ENCODE results near the gene TRDN.

The TRDN gene

DNA sequence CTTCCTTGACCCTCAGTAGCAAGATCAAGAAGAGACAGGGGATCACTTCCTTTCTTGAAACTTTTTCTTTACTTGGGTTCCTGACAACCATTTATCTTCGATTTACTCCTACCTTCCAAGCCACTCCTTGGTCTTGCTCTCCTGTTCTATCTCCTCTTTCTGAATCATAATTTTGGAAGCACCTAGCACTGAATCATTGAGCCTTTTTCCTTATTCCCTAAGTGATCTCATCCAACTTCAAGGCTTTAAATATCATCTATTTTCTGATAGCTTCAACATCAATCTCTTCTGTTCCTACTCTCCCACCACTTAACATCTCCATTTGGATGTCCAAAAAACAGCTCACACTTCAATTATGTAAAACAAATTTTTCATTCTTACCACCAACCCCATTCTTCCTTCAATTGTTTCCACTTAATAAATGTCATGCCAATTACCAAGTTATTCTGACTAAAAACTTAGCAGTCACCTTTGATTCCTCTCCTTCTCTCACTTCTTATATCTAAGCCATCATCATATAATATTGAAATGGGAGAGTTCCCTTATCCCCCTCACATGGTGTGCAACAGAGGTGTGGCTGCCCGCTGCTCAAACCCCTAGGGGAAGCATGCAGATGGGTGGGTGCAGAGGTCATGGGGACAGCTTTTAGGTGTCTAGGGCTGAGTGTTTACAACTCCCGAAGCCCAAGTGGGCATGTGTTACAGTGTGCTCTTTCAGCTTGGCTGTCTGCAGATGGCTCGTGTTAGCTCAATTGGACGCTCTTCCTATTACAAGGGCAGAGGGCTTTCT, 23.4 kb upstream of the TRDN start:
- H2AFZ ChIP-seq (ENCODE audit: low read length) = no peak overlapping the region
- H3K27me3 ChIP-seq (ENCODE audit: insufficient read depth, low read length, poor library complexity, severe bottlenecking) = no peaks in the 10 kb centered on the region
- H3K79me2 ChIP-seq (ENCODE audit: insufficient read depth, low read length) = no peaks in the 10 kb centered on the region
- no peaks in the 10 kb centered on the region for H4K20me1 ChIP-seq (ENCODE audit: insufficient read depth, low read length, poor library complexity, severe bottlenecking)
- no peaks in the 10 kb centered on the region for H3K9me2 ChIP-seq (replicated peaks; ENCODE audit: low read depth, low read length)
- peaks cover 12% of the 10 kb centered on the region for H3K4me1 ChIP-seq (ENCODE audit: insufficient read depth, low read length, poor library complexity, severe bottlenecking)
- no peaks in the 10 kb centered on the region for H3F3A ChIP-seq (ENCODE audit: low read depth)
- no peak overlapping the region for H3K4me2 ChIP-seq (ENCODE audit: low read depth, low read length, poor library complexity, severe bottlenecking)
- no peak overlapping the region for H3K4me3 ChIP-seq (ENCODE audit: low read length, poor library complexity, severe bottlenecking)
- no peaks in the 10 kb centered on the region for H3K36me3 ChIP-seq (ENCODE audit: insufficient read depth, low read length)
- TF ChIP-seq, protein P1, sequence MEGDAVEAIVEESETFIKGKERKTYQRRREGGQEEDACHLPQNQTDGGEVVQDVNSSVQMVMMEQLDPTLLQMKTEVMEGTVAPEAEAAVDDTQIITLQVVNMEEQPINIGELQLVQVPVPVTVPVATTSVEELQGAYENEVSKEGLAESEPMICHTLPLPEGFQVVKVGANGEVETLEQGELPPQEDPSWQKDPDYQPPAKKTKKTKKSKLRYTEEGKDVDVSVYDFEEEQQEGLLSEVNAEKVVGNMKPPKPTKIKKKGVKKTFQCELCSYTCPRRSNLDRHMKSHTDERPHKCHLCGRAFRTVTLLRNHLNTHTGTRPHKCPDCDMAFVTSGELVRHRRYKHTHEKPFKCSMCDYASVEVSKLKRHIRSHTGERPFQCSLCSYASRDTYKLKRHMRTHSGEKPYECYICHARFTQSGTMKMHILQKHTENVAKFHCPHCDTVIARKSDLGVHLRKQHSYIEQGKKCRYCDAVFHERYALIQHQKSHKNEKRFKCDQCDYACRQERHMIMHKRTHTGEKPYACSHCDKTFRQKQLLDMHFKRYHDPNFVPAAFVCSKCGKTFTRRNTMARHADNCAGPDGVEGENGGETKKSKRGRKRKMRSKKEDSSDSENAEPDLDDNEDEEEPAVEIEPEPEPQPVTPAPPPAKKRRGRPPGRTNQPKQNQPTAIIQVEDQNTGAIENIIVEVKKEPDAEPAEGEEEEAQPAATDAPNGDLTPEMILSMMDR (conservative IDR thresholded peaks at IDR 0.05; ENCODE audit: low read length) = no peak
- TF ChIP-seq EZH2phosphoT487 (IDR thresholded peaks at IDR 0.05; ENCODE audit: borderline replicate concordance) = no peak
- no peak overlapping the region for H3K9ac ChIP-seq (ENCODE audit: low read depth, low read length, poor library complexity, severe bottlenecking)
- H3K9me3 ChIP-seq (ENCODE audit: insufficient read depth, low read depth, low read length) = no peaks in the 10 kb centered on the region

DNA sequence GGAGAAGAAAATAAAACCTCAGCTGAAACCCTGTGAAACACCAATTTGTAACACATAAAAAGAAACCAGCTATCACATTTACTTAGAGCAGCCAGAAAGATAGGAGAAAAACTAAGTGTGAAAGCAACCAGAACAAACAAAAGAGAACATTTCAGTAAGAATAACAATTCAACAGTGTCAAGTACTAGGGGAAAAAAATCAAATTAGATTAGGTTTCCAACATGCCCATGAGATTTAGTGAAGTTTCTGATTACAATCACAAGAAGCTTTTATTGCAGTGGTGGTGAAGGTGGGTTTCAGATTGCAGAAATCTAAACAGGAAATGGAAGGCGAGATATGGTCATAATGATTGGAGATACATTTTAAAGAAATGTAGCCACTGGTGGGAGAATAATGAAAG, 22.1 kb upstream of the TRDN start:
- Histone ChIP-seq H3K9ac (ENCODE audit: low read depth, low read length, poor library complexity, severe bottlenecking) (no peak overlapping the region), H3K9me3 (ENCODE audit: insufficient read depth, low read depth, low read length) (no peaks in the 10 kb centered on the region), H3F3A (ENCODE audit: low read depth) (no peaks in the 10 kb centered on the region), H3K4me3 (ENCODE audit: low read length, poor library complexity, severe bottlenecking) (no peak overlapping the region), H3K4me2 (ENCODE audit: low read depth, low read length, poor library complexity, severe bottlenecking) (no peak overlapping the region), H4K20me1 (ENCODE audit: insufficient read depth, low read length, poor library complexity, severe bottlenecking) (no peaks in the 10 kb centered on the region), H3K4me1 (ENCODE audit: insufficient read depth, low read length, poor library complexity, severe bottlenecking) (peaks cover 17% of the 10 kb centered on the region), H3K9me2 (replicated peaks; ENCODE audit: low read depth, low read length) (no peaks in the 10 kb centered on the region), H3K36me3 (ENCODE audit: insufficient read depth, low read length) (no peaks in the 10 kb centered on the region), H2AFZ (ENCODE audit: low read length) (no peak overlapping the region), H3K27me3 (ENCODE audit: insufficient read depth, low read length, poor library complexity, severe bottlenecking) (no peaks in the 10 kb centered on the region), H3K79me2 (ENCODE audit: insufficient read depth, low read length) (no peaks in the 10 kb centered on the region)
- no peak for TF ChIP-seq EZH2phosphoT487 (IDR thresholded peaks at IDR 0.05; ENCODE audit: borderline replicate concordance)
- TF ChIP-seq, protein P1 (conservative IDR thresholded peaks at IDR 0.05; ENCODE audit: low read length) = no peak

DNA sequence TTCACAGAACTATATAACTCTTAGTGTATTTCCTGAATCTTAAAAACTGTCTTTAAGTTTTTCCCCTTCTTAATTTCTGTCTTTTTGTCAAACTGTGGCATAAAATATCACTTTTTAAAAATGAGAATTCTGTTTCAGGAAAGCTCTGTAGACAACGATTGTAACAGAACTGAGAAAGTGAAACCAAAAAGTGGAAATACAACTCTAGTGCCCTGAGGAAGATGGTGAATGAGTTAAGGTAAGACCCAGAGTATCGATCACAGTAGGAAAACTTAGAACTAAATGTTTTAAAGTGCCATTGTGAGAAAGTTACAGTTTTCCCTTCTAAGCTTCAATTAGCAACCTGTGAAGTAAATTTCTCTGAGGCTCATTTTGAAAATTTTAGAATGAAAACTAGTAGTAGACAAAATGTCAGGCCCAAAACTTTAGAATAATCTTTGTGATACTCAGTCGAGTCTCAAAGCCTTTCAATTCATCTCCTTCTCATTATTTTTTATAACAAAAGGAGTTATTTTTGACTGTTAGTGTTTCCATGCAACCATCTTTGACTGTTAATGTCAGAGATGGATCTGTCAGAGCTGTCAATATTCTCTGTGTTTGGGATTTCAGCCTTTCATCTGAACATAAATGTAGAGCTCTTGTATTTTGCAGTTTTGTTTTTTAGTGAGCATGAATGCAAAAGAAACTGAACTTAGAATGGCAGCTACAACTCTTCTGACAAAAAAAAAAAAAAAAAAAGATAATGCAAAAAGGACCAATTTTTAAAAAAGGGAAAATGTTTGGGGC, 19.0 kb upstream of the TRDN start:
- Histone ChIP-seq H3K9me2 (replicated peaks; ENCODE audit: low read depth, low read length) (no peaks in the 10 kb centered on the region), H3K9ac (ENCODE audit: low read depth, low read length, poor library complexity, severe bottlenecking) (peak overlapping the region; percentile 56), H3F3A (ENCODE audit: low read depth) (no peaks in the 10 kb centered on the region), H3K4me1 (ENCODE audit: insufficient read depth, low read length, poor library complexity, severe bottlenecking) (peaks cover 17% of the 10 kb centered on the region), H3K36me3 (ENCODE audit: insufficient read depth, low read length) (no peaks in the 10 kb centered on the region), H3K4me3 (ENCODE audit: low read length, poor library complexity, severe bottlenecking) (peak overlapping the region; percentile 71), H3K27me3 (ENCODE audit: insufficient read depth, low read length, poor library complexity, severe bottlenecking) (no peaks in the 10 kb centered on the region), H3K4me2 (ENCODE audit: low read depth, low read length, poor library complexity, severe bottlenecking) (peak overlapping the region; percentile 84), H3K79me2 (ENCODE audit: insufficient read depth, low read length) (no peaks in the 10 kb centered on the region), H4K20me1 (ENCODE audit: insufficient read depth, low read length, poor library complexity, severe bottlenecking) (no peaks in the 10 kb centered on the region), H2AFZ (ENCODE audit: low read length) (peak overlapping the region; percentile 91), H3K9me3 (ENCODE audit: insufficient read depth, low read depth, low read length) (no peaks in the 10 kb centered on the region)
- TF ChIP-seq EZH2phosphoT487 (IDR thresholded peaks at IDR 0.05; ENCODE audit: borderline replicate concordance) = no peak
- TF ChIP-seq, protein P1 (conservative IDR thresholded peaks at IDR 0.05; ENCODE audit: low read length) = no peak
